Kidney glomerular epithelial cell (primary cell): ENCODE results near the gene ERMARD.

ENCODE experiments used
- DNase-seq: peaks from one replicate; lab custom pipeline; 2025; lab: John Stamatoyannopoulos, UW

The ERMARD gene

GRCh38 chr6:169751242-169752073, at the start of gene ERMARD, which contains the start of gene DYNLT2:
Gene ERMARD, plus strand, starts transcription at chr6:169751622. Its CDS starts 36 bp downstream, at chr6:169751658.
Gene DYNLT2, minus strand, starts transcription at chr6:169751572. Its CDS starts 114 bp downstream, at chr6:169751458.
- DNase-seq: peak; percentile 96

- DNase-seq: peak; percentile 91
Observed at GRCh38 chr6:169701954-169702839, 49.2 kb upstream of the ERMARD start, which contains the start of the genes C6orf120 and WDR27. Gene C6orf120, plus strand, starts transcription at chr6:169702126. Its CDS starts 334 bp downstream, at chr6:169702460. Gene WDR27, minus strand, starts transcription at chr6:169702029. Its CDS starts 13,024 bp downstream, at chr6:169689005.

GRCh38 chr6:169702840-169703246, 48.6 kb upstream of the ERMARD start:
- DNase-seq: no peak

GRCh38 chr6:169707772-169708171, 43.6 kb upstream of the ERMARD start:
- DNase-seq: no peak

GRCh38 chr6:169709293-169709692, 42.1 kb upstream of the ERMARD start:
- no peak for DNase-seq

- no peak for DNase-seq
Observed at GRCh38 chr6:169710009-169710408, 41.4 kb upstream of the ERMARD start.

- DNase-seq: no peak
Observed at GRCh38 chr6:169714178-169714577, 37.2 kb upstream of the ERMARD start.

GRCh38 chr6:169714595-169714994, 36.8 kb upstream of the ERMARD start:
- DNase-seq: no peak

- DNase-seq: peak; percentile 9
Observed at GRCh38 chr6:169719117-169719516, 32.3 kb upstream of the ERMARD start.

- DNase-seq: no peak
Observed at GRCh38 chr6:169720207-169720855, 31.1 kb upstream of the ERMARD start.

GRCh38 chr6:169722362-169723199, 28.8 kb upstream of the ERMARD start:
- DNase-seq: peak; percentile 63

- peak; percentile 14 for DNase-seq
Observed at GRCh38 chr6:169723200-169723909, 28.1 kb upstream of the ERMARD start.

- no peak for DNase-seq
Observed at GRCh38 chr6:169723991-169724493, 27.4 kb upstream of the ERMARD start.

GRCh38 chr6:169724494-169725124, 26.8 kb upstream of the ERMARD start, which contains the start of gene PHF10:
Gene PHF10, minus strand, starts transcription at chr6:169724500. Its CDS starts 569 bp downstream, at chr6:169723931.
- DNase-seq: no peak

GRCh38 chr6:169725125-169726048, 26.0 kb upstream of the ERMARD start:
- peak; percentile 41 for DNase-seq

GRCh38 chr6:169726049-169726400, 25.4 kb upstream of the ERMARD start:
- DNase-seq: no peak

GRCh38 chr6:169726963-169727362, 24.5 kb upstream of the ERMARD start:
- no peak for DNase-seq

- no peak for DNase-seq
Observed at GRCh38 chr6:169729961-169730360, 21.5 kb upstream of the ERMARD start.
